CD4-positive, alpha-beta T cell treated with Interleukin-17A for 4 hours (primary cell): ENCODE results near the gene PM20D2.

Experiments
- DNase-seq: peaks from one replicate; pipeline ENCODE4 v3.0.0-alpha.2; 2020; ENCODE audit warnings: mixed read lengths

PM20D2 gene

GRCh38 chr6:89209457-89209856, 63.6 kb downstream of the PM20D2 start:
- no peak for DNase-seq

- no peak for DNase-seq
These were observed 66.6 kb downstream of the PM20D2 start for GRCh38 chr6:89212472-89212871.

- no peak for DNase-seq
These were observed 68.3 kb downstream of the PM20D2 start for GRCh38 chr6:89214197-89214596.
